Measurements from ENCODE around the gene OPHN1. TPM values are rescaled to one million over a fixed set of nuclear protein-coding genes. Genes with fewer than 3 reads are reported as not detected.

The OPHN1 gene
- total RNA-seq, 4 donors from 2014 or later, result 2.3 to 10.8 (median 4.6) TPM

DNA sequence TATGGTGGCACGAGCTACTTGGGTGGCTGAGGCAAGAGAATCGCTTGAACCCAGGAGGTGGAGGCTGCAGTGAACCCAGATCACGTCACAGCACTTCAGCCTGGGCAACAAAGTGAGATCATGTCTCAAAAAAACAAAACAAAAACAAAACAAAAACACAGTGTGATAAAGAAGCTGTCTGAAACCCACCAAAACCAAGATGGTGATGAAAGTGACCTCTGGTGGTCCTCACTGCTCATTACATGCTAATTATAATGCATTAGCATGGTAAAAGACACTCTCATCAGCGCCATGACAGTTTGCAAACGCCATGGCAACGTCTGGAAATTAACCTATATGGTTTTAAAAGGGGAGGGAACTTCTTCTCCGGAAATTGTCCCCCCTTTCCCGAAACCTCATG, 29.4 kb upstream of the OPHN1 start:
- ATAC-seq (peak in 1 of 2 donors; percentile 46), DNase-seq (no peak)
- intact Hi-C loops (cut with DNase I; ENCODE audit: low total_unique reads) (loop anchor here (1.0 kb wide), 1 partner anchor 265 kb away; no protein-coding TSS in a partner anchor), in situ Hi-C loops (cut with MboI; ENCODE audit: low sequenced_read_pairs in 4 of 4) (loop anchor here (5.0 to 10.0 kb wide), 2 partner anchors 265 to 268 kb away; no protein-coding TSS in a partner anchor)
- Histone ChIP-seq H3K27ac (no peak overlapping the region), H3K4me1 (no peaks in the 10 kb centered on the region), H3K27me3 (no peaks in the 10 kb centered on the region), H3K4me3 (no peak overlapping the region), H3K36me3 (no peaks in the 10 kb centered on the region), H3K9me3 (no peaks in the 10 kb centered on the region)
- no peak for TF ChIP-seq POLR2A (IDR thresholded peaks at IDR 0.05)
- TF ChIP-seq, protein P1, sequence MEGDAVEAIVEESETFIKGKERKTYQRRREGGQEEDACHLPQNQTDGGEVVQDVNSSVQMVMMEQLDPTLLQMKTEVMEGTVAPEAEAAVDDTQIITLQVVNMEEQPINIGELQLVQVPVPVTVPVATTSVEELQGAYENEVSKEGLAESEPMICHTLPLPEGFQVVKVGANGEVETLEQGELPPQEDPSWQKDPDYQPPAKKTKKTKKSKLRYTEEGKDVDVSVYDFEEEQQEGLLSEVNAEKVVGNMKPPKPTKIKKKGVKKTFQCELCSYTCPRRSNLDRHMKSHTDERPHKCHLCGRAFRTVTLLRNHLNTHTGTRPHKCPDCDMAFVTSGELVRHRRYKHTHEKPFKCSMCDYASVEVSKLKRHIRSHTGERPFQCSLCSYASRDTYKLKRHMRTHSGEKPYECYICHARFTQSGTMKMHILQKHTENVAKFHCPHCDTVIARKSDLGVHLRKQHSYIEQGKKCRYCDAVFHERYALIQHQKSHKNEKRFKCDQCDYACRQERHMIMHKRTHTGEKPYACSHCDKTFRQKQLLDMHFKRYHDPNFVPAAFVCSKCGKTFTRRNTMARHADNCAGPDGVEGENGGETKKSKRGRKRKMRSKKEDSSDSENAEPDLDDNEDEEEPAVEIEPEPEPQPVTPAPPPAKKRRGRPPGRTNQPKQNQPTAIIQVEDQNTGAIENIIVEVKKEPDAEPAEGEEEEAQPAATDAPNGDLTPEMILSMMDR (IDR thresholded peaks at IDR 0.05 in 4 of 5, conservative IDR thresholded peaks at IDR 0.05 in 1 of 5), result peak; percentile 16 to 59 (median 53)

DNA sequence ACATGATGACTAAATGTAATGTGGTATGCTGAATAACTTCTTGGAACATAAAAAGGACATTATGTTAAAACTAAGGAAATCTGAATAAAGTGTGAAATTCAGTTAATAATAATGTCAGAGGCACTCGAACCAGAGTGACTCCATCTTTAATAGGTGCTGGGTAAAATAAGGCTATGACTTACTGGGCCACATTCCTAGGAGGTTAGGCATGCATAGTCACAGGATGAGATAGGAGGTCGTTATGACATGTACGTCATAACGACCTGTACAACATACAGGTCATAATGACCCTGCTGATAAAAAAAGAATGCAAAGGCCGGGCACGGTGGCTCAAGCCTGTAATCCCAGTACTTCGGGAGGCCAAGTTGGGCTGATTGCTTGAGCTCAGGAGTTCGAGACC, 28.9 kb upstream of the OPHN1 start:
- Histone ChIP-seq H3K4me3 (no peak overlapping the region), H3K4me1 (no peaks in the 10 kb centered on the region), H3K36me3 (no peaks in the 10 kb centered on the region), H3K27me3 (no peaks in the 10 kb centered on the region), H3K27ac (no peak overlapping the region), H3K9me3 (no peaks in the 10 kb centered on the region)
- ATAC-seq (no peak), DNase-seq (no peak)
- TF ChIP-seq, protein P1 (IDR thresholded peaks at IDR 0.05 in 4 of 5, conservative IDR thresholded peaks at IDR 0.05 in 1 of 5), result no peak
- TF ChIP-seq POLR2A (IDR thresholded peaks at IDR 0.05), result no peak
- in situ Hi-C loops (cut with MboI; ENCODE audit: low sequenced_read_pairs in 4 of 4), result loop anchor here (5.0 to 10.0 kb wide), 2 partner anchors 265 to 267 kb away; no protein-coding TSS in a partner anchor
- intact Hi-C loops (cut with DNase I; ENCODE audit: low total_unique reads), result loop anchor here (1.0 kb wide), 1 partner anchor 265 kb away; no protein-coding TSS in a partner anchor

DNA sequence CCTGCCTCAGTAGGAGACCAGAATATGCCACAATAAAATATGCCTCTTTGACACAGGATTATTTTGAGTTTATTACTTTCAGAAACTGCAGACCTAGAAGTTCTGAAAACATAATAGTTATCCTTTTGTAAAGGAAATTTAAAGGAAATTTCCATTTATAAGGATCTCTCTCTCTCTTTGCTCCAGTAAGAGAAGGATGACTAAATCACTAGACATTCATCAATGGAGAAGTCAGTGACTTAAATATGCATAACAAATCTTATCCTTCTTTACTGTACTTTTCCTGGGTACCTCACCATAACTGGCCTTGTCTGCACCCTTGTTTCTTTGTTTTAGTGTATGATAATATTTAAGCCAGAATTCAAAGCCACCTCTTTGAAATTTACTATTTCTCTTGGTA, 28.3 kb upstream of the OPHN1 start:
- Histone ChIP-seq H3K9me3 (no peaks in the 10 kb centered on the region), H3K4me1 (no peaks in the 10 kb centered on the region), H3K36me3 (no peaks in the 10 kb centered on the region), H3K27ac (no peak overlapping the region), H3K4me3 (no peak overlapping the region), H3K27me3 (no peaks in the 10 kb centered on the region)
- in situ Hi-C loops (cut with MboI; ENCODE audit: low sequenced_read_pairs in 4 of 4) (loop anchor here (5.0 to 10.0 kb wide), 2 partner anchors 264 to 267 kb away; no protein-coding TSS in a partner anchor), intact Hi-C loops (cut with DNase I; ENCODE audit: low total_unique reads) (no loop called here)
- ATAC-seq, result no peak
- no peak for DNase-seq
- TF ChIP-seq POLR2A (IDR thresholded peaks at IDR 0.05), result no peak
- TF ChIP-seq, protein P1 (IDR thresholded peaks at IDR 0.05 in 4 of 5, conservative IDR thresholded peaks at IDR 0.05 in 1 of 5), result no peak

DNA sequence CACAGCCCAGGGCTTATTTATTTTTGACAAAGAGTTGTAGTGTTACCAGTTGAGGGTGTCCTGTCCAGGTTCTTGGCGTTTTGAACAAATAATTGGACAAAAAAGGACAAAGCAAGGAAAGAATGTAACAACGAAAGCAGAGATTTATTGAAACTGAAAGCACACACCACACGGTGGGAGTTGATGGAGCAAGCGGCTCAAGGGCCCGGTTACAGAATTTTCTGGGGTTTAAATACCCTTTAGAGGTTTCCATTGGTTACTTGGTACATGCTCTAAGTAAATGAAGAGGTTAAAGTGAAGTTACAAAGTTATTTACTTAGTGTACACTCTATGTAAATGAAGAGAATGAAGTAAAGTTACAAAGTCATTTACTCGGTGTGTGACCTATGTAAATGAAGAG, 27.8 kb upstream of the OPHN1 start:
- Histone ChIP-seq H3K4me3 (no peak overlapping the region), H3K27me3 (no peaks in the 10 kb centered on the region), H3K4me1 (no peaks in the 10 kb centered on the region), H3K36me3 (no peaks in the 10 kb centered on the region), H3K27ac (no peak overlapping the region), H3K9me3 (no peaks in the 10 kb centered on the region)
- ATAC-seq (no peak), DNase-seq (no peak)
- intact Hi-C loops (cut with DNase I; ENCODE audit: low total_unique reads), result no loop called here
- TF ChIP-seq, protein P1 (IDR thresholded peaks at IDR 0.05 in 4 of 5, conservative IDR thresholded peaks at IDR 0.05 in 1 of 5), result no peak
- TF ChIP-seq POLR2A (IDR thresholded peaks at IDR 0.05), result no peak
- in situ Hi-C loops (cut with MboI; ENCODE audit: low sequenced_read_pairs in 4 of 4), result loop anchor here (5.0 to 10.0 kb wide), 2 partner anchors 264 to 266 kb away; no protein-coding TSS in a partner anchor

DNA sequence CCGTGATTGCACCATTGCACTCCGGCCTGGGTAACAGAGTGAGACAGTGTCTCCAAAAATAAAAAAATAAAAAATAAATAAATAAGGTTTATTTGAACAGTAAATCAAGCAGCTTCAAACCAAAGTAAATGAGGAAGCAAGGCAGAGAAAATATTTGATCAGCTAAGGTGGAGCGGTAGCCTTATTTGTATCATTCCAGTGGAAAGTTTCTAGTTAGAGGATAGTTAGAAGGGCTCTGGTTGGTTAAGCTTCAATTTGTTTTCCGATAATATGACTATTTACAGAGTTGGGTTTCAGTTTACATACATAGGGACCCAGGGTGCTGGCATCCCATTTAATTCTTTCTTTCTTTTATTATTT, 21.8 kb upstream of the OPHN1 start:
- Histone ChIP-seq H3K27ac (no peak overlapping the region), H3K9me3 (no peaks in the 10 kb centered on the region), H3K4me1 (no peaks in the 10 kb centered on the region), H3K4me3 (no peak overlapping the region), H3K36me3 (no peaks in the 10 kb centered on the region), H3K27me3 (no peaks in the 10 kb centered on the region)
- ATAC-seq (no peak), DNase-seq (no peak)
- TF ChIP-seq, protein P1 (IDR thresholded peaks at IDR 0.05 in 4 of 5, conservative IDR thresholded peaks at IDR 0.05 in 1 of 5), result no peak
- TF ChIP-seq POLR2A (IDR thresholded peaks at IDR 0.05), result no peak
- in situ Hi-C loops (cut with MboI; ENCODE audit: low sequenced_read_pairs in 4 of 4), result no loop called here
- intact Hi-C loops (cut with DNase I; ENCODE audit: low total_unique reads), result no loop called here
